HG02981 (cell line): ENCODE measurements around the gene AKR1C3.
"Not testable (repeated sequence)": the region's sequence is repeated elsewhere in the genome, so short reads cannot be mapped to it uniquely, and the experiment has no call there.

Experiments used
- ATAC-seq: cut with Tn5 transposase; IDR thresholded peaks from one replicate; pipeline ENCODE4 v1.9.1; 2021; ENCODE audit warnings: mild to moderate bottlenecking, moderate library complexity; ENCODE audit not compliant: unreplicated experiment

AKR1C3 gene

GRCh38 chr10:5094265-5095205 is at the start of gene AKR1C3:
AKR1C3 (plus strand) TSS chr10:5094414; CDS start chr10:5094445, 31 bp downstream.
- no peak for ATAC-seq

GRCh38 chr10:5045095-5045494 is 49.1 kb upstream of the AKR1C3 start:
- ATAC-seq: no peak

- ATAC-seq: no peak
Observed at GRCh38 chr10:5046410-5046809, 47.8 kb upstream of the AKR1C3 start.

GRCh38 chr10:5047055-5047454 is 47.2 kb upstream of the AKR1C3 start:
- ATAC-seq: not testable (repeated sequence)

- no peak for ATAC-seq
Observed at GRCh38 chr10:5047912-5048628, 46.1 kb upstream of the AKR1C3 start.

- ATAC-seq: not testable (repeated sequence)
Observed at GRCh38 chr10:5052951-5053500, 41.2 kb upstream of the AKR1C3 start.

GRCh38 chr10:5054831-5055230 is 39.4 kb upstream of the AKR1C3 start:
- ATAC-seq: not testable (repeated sequence)

GRCh38 chr10:5059267-5059666 is 34.9 kb upstream of the AKR1C3 start:
- ATAC-seq: not testable (repeated sequence)

GRCh38 chr10:5060791-5061190 is 33.4 kb upstream of the AKR1C3 start:
- not testable (repeated sequence) for ATAC-seq

GRCh38 chr10:5064656-5065055 is 29.6 kb upstream of the AKR1C3 start:
- ATAC-seq: no peak

GRCh38 chr10:5068274-5068984 is 25.8 kb upstream of the AKR1C3 start:
- ATAC-seq: no peak

GRCh38 chr10:5070648-5071410 is 23.4 kb upstream of the AKR1C3 start:
- no peak for ATAC-seq

- no peak for ATAC-seq
Observed at GRCh38 chr10:5071411-5072198, 22.6 kb upstream of the AKR1C3 start.

- no peak for ATAC-seq
Observed at GRCh38 chr10:5073659-5074058, 20.6 kb upstream of the AKR1C3 start.

GRCh38 chr10:5076615-5077014 is 17.6 kb upstream of the AKR1C3 start:
- ATAC-seq: no peak

GRCh38 chr10:5078547-5079180 is 15.6 kb upstream of the AKR1C3 start:
- no peak for ATAC-seq

- ATAC-seq: no peak
Observed at GRCh38 chr10:5079306-5079830, 14.8 kb upstream of the AKR1C3 start.

GRCh38 chr10:5079836-5080235 is 14.4 kb upstream of the AKR1C3 start:
- no peak for ATAC-seq

GRCh38 chr10:5081091-5081490 is 13.1 kb upstream of the AKR1C3 start:
- no peak for ATAC-seq
